GM21529 (cell line): ENCODE measurements around the gene MCF2L.

ENCODE experiments used
- ATAC-seq: cut with Tn5 transposase; IDR thresholded peaks from one replicate; pipeline ENCODE4 v1.9.1; 2021; ENCODE audit not compliant: unreplicated experiment

MCF2L gene

GRCh38 chr13:112979406-112979902 lies 10.4 kb downstream of the MCF2L start:
- ATAC-seq, result no peak

DNA sequence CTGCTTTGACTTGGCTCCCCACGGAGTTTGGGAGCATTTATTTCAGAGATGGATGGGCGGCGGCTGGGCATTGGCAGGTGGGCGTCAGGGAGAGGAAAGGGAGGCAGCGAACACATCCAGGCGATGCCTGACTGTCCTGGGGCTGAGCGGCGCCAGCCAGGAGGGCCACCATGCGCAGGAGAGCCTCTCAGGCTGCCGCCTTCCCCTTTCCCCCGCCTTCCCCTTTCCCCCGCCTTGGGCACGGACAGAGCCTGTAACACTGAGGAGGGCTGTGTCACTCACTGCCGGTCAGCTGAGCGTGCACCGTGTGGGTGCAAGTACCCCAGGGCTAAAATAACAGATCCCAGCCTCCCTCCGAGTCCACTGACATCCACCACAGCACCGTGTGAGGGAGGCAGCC lies 11.4 kb downstream of the MCF2L start:
- ATAC-seq, result no peak

- no peak for ATAC-seq
These were observed 12.4 kb downstream of the MCF2L start for GRCh38 chr13:112981451-112981850.

GRCh38 chr13:112982281-112983041 lies 13.4 kb downstream of the MCF2L start:
- no peak for ATAC-seq

GRCh38 chr13:112983042-112983305 lies 14.0 kb downstream of the MCF2L start:
- no peak for ATAC-seq

- ATAC-seq, result no peak
These were observed 14.6 kb downstream of the MCF2L start for GRCh38 chr13:112983428-112984196.

- ATAC-seq, result no peak
These were observed 15.5 kb downstream of the MCF2L start for GRCh38 chr13:112984501-112984900.

GRCh38 chr13:112984954-112985802 lies 16.2 kb downstream of the MCF2L start:
- ATAC-seq, result no peak

- ATAC-seq, result no peak
These were observed 16.9 kb downstream of the MCF2L start for GRCh38 chr13:112985803-112986408.

DNA sequence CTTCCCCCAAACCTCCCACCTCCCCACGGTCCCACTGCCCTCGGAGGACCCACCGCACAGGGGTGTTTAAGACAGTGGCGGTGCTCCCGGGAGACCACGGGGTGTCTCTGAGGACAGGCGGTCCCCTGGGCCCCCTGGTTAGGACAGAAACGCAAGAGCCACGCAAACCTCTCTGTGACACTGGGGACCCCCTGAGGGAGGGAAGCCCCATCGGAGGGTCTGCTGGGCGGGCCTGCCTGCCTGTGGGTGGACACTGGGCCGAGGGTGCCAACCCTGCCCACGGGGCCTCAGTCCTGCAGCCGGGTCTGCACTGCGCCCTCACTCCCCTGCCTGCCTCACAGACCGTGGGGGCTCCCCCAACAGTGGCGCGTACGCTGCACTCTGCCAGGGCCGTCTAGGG lies 17.5 kb downstream of the MCF2L start:
- no peak for ATAC-seq

DNA sequence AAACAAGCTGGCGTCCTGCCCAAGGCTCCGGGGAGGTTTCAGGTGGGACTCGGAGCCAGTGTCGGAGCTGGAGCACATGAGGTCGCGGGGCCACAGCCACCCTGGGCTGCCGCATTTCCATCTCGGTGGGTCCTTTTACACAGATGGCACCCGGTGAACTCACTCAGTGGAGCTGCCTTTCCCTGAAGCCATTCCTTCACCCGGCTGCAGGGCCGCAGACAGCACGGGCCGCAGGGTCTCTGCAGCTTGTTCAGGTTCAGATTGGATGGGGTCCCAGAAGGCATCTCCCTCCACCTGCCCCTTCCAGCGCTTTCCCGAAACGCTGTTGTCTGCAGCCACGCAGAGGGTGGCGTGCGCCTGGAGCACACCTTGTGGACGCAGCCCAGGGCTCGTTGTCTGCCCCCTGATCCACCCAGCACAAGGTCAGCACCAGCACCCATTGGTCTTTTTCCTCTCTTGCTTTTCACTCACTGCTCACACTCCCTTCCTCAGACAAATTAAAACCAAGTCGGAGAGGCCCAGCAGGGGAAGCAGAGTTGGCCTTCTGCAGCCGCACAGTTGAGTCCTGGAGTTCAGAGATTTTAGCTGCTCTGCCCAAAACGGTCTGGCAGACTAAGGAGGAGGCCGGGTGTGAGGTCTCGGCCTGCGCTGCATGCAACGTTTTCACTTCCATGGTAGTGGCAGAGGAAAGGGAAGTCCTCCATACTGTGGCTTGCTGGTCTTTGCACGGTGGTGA lies 18.1 kb downstream of the MCF2L start:
- ATAC-seq, result no peak

- ATAC-seq, result no peak
These were observed 18.6 kb downstream of the MCF2L start for GRCh38 chr13:112987682-112988024.

DNA sequence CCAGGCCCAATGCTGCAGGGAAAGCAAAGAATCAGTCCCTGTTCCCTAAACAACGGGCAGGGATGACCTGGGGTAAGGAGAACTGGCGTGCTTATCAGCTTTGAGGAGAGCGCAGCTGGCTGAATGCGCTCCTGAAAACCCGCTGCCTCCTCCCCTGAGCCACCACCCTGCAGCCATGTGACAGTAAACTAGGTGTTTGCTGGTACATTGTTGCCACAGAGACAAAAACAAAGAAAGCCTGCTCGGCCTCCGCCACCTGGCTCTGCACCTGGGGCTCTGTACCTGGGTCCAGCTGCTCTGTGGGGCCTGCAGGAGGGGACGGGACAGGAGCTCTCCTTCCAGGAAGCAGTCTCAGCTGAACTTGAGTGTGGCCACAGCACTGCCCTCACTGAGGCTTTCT lies 21.8 kb downstream of the MCF2L start:
- no peak for ATAC-seq

- ATAC-seq, result no peak
These were observed 22.6 kb downstream of the MCF2L start for GRCh38 chr13:112991609-112992008.

DNA sequence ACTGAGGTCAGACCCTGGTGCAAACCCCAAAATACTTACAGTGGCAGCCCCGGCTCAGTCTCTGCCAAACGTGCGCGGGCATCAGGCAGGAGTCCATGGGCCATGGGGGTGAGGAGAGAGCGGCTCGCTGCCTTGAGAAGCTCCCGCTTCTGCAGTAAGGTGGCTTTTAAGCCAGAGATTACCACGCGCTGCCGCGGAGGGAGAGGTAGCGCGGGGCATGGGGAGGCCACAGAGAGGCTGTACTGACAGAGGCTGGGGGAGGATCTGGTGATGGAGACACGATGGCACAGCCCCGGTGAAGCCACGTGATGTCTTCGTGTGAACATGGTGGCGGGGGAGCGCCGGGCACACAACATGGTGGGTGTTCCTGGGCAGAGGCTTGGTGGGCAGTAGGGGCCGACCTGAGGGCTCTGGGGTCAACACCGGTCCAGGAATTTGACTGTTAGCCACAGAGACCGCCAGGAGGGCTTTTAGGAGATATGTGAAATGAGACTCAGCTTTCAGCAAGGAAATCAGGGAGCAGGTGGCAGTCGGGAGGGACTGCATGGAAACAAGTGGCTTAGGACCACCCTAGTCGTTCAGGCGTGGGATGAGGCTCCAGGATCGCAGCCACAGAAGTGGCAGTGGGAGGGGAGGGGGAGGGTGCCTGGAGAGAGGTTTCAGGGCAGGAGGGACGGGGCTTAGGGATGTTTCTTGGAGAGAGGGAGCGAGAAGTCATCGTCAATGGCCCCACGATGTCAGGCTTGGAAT lies 24.1 kb downstream of the MCF2L start:
- no peak for ATAC-seq

GRCh38 chr13:112994084-112994780 lies 25.2 kb downstream of the MCF2L start:
- ATAC-seq, result no peak

GRCh38 chr13:112994781-112995355 lies 25.9 kb downstream of the MCF2L start:
- no peak for ATAC-seq

DNA sequence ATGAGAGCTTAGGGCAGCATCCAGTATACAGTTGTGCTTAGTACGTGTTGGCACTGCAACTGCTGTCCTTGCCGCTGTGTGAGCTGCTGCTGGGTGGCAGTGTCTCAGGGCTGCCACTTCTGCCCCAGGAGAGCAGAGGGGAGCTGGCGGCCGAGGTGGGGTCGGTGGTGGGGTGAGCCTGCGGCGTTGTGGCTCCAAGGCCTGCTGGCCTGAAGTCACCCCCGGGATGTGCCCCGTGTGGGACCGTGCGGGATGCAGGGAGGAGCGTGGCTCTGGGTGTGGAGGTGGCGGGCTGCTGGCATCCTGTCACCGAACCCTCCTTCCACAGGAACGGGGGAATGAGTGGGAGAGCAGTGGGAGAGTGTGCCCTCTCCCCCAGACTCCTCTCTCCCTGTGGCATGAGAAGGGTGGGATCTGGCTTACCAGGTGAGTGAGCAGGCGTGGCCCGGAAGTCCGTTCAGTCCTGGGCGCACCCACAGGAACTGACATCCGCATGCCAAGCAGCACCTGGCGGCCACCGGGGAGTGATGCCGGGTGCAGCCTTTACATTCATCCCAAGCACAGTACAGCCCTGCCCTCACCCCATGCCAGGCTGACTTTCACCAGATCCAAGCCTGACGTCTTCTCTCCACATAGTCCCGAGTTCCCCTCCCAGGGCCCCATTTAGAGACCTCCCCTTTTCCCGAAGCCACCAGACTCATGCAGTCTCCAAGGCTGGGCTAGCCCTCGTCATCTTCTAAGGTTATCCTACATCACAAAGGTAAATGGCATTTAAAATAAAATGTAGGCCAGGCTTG lies 26.6 kb downstream of the MCF2L start:
- ATAC-seq, result no peak
